Measurements from ENCODE around the gene KIFAP3.

DNA sequence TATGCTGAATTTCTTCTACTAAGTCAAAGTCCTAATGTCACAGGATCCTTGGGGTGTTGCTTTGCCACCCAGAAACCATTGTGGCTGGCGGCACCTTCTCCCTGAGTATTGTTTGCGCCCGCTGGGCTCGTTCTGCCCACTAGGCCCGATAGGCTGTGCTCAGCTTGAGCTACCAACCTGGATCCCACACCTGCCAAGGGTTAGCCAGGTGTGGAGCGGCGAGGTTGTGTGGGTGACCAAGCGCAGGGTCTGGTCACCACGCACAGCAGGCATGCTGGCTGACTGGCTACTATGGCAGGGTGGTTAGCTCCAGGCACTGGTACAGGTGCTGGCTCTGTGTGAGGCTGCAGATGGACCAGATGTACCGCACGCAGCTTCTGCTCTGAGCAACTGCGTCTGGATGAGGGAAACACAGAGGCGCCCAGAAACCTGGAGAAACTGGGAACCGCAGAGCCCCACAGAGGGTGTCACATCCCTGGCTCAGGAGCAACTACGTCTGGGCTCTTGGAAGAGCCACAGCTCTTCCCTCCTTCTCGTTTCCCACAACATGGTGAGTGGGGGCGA, 130.4 kb downstream of the KIFAP3 start:
- TF ChIP-seq CTCF (IDR thresholded peaks at IDR 0.05; ENCODE audit: low read depth, low read length, poor library complexity, severe bottlenecking) (no peak), EZH2phosphoT487 (IDR thresholded peaks at IDR 0.05; ENCODE audit: borderline replicate concordance, low read length) (no peak)
